Uterus (tissue), 2 donors: ENCODE data around the gene MOB3C.
A peak's percentile ranks its signal among the peaks of the same experiment; 100 is the strongest.

Experiments
- POLR2A ChIP-seq, 2 donors: fragments of 450-650 bp; IDR thresholded peaks; one replicate each; pipeline ENCODE4 v1.6.1; 2016; ENCODE audit warnings: antibody characterized with exemption in 2 of 2, mild to moderate bottlenecking in 1 of 2, moderate library complexity in 1 of 2
- TF ChIP-seq, protein P1 (sequence below), 4 experiments: fragments of 200-600 bp in 2 of 4; fragments of 450-650 bp in 2 of 4; sonication (generic) in 2 of 4; IDR thresholded peaks; one replicate each; pipeline ENCODE4 v1.5.1; 2016 to 2019; ENCODE audit warnings: antibody characterized with exemption in 4 of 4, mild to moderate bottlenecking in 2 of 4, moderate library complexity in 1 of 4

DNA sequence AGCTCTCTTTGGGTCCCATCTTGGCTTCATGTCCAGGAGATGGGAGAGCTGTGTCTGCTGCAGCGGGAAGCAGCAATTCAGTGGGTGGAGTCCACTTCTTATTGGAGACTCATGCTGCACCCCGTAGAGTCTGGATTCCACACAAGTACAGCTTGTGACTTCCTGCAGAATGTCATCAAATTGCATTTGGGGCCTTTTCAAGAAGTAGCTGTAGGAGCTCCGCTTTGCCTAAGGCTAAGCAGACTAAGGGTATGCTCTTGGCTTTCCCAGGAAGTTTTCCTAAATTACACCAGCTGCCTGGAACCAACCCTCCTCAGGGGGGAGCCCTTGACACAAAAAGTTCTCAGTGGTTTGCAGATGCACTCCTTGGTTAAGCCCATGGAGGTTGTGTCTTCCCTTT is 5.7 kb upstream of the MOB3C start:
- TF ChIP-seq, protein P1, sequence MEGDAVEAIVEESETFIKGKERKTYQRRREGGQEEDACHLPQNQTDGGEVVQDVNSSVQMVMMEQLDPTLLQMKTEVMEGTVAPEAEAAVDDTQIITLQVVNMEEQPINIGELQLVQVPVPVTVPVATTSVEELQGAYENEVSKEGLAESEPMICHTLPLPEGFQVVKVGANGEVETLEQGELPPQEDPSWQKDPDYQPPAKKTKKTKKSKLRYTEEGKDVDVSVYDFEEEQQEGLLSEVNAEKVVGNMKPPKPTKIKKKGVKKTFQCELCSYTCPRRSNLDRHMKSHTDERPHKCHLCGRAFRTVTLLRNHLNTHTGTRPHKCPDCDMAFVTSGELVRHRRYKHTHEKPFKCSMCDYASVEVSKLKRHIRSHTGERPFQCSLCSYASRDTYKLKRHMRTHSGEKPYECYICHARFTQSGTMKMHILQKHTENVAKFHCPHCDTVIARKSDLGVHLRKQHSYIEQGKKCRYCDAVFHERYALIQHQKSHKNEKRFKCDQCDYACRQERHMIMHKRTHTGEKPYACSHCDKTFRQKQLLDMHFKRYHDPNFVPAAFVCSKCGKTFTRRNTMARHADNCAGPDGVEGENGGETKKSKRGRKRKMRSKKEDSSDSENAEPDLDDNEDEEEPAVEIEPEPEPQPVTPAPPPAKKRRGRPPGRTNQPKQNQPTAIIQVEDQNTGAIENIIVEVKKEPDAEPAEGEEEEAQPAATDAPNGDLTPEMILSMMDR (IDR thresholded peaks at IDR 0.05): peak in 1 of 4 experiments; percentile 22
- no peak for TF ChIP-seq POLR2A (IDR thresholded peaks at IDR 0.05)
